Head of caudate nucleus (tissue), 42 donors: ENCODE results near the gene GLRX5.
"Not testable (repeated sequence)": the region's sequence is repeated elsewhere in the genome, so short reads cannot be mapped to it uniquely, and the experiment has no call there.

Experiments used
- DNase-seq, 42 donors: peaks; one replicate each; pipeline versions ENCODE4 v3.0.0 to v3.0.0-alpha.2; 2020 to 2021; ENCODE audit warnings: mixed read lengths in 7 of 42
- intact Hi-C: fragments of 100-400 bp; cut with DNase I; formaldehyde crosslinking; loops from one replicate; pipeline ENCODE4 v1.15.0; 2022

The GLRX5 gene

DNA sequence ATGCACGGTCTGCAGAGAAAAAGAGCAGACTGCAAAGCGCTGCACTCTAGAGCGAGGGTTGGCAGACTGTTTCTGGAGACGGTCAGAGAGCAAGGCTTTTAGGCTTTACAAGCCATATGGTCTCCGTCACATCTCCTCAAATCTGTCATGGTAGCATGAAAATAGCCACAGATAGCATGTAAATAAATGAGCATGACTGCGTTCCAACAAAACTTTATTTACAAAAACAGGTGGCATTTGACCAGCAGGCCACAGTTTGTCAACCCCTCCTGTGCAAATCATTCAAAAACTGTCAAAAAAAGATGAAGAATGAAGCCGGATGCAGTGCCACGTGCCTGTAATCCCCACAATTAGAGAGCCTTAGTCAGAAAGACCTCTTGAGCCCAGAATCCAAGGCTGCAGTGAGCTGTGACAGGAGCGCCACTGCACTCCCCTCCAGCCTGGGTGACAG is 37.3 kb upstream of the GLRX5 start:
- DNase-seq: peak in 1 of 42 donors; percentile 63
- intact Hi-C loops: no loop called here

DNA sequence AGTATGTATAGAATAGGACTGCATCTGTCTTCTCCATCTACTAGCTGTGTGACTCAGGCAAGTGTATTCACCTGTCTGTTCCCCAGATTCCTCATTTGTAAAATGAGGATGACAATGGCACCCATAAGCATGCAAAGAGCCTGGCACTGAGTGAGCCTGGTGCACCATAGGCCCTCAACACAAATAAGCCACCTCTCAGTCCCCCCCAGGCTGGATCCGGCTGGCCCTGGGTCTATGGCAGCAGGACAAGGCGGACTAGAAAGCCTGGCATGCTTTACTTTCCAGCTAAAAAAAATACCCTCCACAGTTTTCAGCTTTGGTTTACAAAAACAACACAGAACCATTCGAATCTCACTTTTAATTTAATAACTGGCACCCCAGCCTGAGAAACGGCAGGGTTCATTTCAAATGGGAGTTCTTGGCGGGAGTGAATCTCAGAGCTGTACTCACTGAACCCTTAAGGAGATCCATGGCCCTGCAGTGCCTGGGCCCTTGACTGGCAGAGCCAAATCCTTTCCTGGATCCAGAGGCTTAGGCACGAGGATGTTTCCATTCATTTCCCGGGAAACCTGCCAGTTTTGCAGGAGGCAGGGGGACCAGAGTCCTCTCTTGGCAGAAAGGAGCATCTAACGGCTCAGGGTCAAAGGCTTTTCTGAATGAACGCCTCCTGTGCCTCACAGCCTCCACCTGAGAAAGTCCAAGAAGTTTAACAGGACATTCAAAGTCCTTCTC is 36.1 kb upstream of the GLRX5 start:
- DNase-seq: peak in 30 of 42 donors; percentile 33 to 85 (median 62)
- intact Hi-C loops: no loop called here

DNA sequence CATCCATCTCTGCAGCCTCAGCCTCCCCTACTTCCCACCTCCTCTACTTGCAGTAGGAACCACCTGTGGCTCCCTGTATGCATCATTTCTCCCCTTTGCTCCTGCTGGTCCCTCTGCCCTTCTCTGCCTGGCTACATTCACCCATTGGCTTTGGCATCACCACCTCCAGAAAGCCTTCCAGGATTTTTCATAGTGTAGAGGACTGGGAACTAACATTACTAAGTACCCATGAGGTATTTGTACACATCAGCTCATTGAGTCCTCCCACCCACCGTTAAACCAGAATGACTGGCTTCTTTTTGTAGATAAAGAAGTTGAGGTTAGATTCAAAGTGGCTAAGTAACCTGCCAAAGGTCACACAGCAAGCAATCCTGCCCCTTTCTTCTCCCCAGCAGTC is 35.5 kb upstream of the GLRX5 start:
- intact Hi-C loops: no loop called here
- no peak for DNase-seq

DNA sequence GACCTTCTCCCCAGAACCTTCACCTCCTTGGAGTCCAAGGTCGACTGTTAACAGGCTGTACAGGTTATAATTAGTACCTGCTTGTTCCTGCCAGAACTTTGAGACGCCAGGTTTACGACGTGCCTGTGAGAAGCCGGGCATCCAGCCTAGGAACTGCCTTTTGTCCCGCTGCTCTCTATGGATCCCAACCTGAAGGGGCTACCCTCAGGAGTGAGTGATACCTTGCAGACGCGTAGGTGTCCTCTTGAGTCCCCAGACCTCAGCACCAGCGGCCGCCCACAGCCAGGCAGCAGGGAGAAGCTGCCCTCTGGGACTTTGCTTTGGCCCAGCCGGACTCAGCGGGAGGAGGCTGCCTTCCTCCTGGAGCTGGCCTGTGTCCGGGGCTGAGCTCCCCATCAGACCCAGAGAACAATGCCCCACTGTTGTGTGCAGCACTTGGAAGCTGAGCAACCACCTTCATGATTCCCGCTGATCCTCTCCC is 34.6 kb upstream of the GLRX5 start:
- DNase-seq: peak; percentile 62 to 94 (median 86)
- intact Hi-C loops: loop anchor here (5.0 kb wide), 1 partner anchor 43 kb away; no protein-coding TSS in a partner anchor

DNA sequence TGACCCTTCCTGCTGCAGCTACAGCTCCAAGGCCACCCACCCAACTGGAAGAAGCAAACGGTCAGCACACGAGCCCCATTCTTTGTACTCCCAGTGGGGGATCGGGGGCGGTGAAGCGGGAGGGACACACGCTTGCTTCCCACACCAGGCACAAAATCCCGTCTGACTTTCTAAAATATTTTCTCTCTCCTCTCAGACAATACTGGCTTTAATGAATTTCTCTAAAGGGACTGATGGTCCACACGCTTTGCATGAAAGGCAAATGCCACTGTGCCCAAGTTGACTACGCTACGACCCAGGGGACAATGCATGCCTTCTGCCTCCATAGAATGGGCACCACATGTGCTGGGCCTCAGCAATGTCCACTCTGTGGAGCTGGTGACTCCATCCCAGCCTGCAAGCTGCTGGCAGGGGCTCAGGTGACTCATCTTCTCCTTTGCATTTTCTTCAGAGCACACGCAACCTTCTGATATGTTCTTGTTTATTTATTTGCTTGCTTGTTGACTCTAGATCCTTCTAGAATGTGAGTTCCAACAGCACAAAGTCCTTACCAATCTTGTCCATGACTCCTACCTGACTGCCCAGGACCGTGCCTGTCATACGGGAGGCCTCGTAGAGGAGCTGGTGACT is 34.0 kb upstream of the GLRX5 start:
- intact Hi-C loops: loop anchor here (5.0 kb wide), 1 partner anchor 44 kb away; no protein-coding TSS in a partner anchor
- peak in 32 of 42 donors; percentile 33 to 88 (median 62) for DNase-seq

DNA sequence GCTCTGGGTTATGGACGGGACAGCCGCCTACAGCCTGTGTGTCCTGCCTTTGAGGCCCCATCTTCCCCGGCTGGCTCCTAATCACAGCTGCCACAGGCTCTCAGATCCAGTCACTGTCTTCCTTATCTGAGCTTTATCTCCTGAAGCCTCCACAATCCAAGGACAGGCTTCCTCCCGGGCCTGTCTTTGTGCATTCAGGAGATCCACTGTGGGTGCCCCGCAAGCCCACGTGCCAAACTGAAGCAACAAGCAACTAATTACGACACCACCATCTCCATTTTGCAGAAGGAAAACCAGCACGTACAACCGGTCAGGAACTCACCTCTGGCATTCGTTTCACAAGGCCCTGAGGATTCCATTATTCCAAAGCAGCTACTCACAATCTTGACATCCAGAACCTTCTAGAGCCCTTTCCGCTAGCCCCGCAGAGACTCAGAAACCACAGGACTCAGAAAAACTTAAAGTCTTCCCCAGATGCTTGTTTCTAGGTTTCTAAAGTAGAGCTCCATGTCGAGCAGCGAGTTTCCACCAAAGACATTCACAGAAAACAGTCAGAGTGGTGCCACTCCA is 32.4 kb upstream of the GLRX5 start:
- intact Hi-C loops: loop anchor here (5.0 kb wide), 1 partner anchor 45 kb away; no protein-coding TSS in a partner anchor
- no peak for DNase-seq

DNA sequence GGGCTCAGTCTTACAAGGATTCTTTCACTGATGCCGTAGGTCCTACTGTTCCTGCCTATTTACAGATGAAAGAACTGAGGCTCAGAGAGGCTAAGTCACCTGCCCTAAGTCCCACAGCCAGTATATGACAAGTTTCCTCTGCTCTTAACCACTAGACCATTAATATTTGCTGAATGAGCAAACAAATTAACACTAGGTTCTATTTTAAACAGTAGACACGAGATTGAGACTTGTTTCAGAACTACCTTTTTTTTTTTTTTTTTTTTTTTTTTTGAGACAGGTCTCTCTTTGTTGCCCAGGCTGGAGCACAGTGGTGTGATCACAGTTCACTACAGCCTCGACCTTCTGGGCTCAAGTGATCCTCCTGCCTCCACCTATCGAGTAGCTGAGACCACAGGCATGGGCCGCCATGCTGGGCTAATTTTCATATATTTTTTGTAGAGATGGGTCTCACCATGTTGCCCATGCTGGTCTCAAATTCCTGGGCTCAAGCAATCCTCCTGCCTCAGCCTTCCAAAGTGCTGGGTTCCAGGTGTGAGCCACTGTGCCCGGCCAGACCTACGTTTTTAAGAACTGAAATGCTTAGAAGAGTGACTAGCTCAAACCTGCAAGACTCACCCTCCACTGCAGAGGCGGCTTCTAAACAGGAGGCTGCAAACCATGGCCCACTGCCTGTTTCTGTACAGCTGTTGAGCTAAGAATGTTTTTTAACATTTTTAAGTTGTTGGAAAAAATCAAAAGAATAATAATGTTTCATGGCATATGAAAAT is 31.3 kb upstream of the GLRX5 start:
- no peak for DNase-seq
- intact Hi-C loops: loop anchor here (5.0 kb wide), 1 partner anchor 46 kb away; no protein-coding TSS in a partner anchor

DNA sequence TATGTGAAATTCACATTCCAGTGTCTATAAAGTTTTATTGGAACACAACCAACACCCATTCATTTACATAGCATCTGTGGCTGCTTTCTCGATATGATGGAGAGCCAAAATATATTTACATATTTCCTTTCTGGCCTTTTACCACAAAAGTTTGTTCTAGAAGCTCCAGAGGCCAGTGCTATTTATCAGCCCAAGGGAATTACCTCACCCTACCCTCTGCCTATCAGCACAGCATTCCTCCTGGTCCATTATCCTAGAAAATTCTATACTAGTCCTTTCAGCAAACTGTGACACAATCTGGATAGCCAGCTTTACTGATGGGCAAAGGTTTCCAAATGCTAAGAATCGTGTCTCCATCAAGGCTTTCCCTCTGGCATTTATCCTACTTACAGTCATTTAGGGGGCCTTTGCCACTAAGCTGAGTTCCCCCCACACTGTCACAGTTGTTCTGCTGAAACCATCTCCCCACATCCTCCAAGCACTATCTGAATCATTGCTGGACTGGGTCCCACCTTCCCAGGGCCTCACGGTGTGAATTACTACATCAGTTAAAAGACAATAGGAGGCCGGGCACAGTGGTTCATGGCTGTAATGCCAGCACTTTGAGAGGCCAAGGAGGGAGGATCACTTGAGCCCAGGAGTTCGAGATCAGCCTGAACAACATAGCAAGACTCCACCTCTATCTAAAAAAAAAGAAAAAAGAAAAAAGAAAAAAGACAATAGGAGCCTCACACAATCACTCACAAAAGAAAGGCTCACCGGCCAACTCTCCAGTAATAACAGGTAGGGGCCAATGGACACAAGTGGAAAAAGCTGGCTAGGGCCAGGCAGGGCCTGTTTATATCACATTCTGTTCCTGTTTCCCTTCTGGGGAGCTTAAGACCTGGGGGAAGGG is 30.5 kb upstream of the GLRX5 start:
- DNase-seq: no peak
- intact Hi-C loops: loop anchor here (5.0 kb wide), 1 partner anchor 47 kb away; no protein-coding TSS in a partner anchor

DNA sequence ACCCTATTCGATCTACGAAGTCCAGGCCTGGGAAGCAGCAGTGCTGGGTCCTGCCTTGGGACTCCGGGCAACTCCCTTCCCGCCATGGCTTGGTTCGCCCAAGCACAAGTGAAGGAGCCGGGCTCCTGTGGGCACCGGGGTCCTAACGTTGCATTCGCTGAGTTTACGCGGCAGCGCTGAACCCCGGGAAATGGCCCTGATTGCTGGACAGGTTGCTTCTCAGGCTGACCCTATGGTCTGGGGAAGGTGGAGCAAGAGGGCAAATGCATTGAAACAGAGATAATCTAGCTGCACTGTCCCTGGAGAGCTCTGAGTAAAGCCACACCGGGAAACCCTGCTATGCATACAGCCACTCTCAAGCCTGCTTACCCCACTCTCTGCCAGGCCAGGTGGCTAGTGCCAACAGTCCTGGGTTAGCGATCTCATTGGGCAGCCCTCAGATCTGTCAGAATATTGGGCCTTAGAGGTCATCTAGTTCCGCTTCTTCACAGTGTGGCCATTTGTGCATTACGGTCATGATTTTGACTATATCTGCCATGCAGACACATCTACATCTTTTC is 29.7 kb upstream of the GLRX5 start:
- intact Hi-C loops: no loop called here
- DNase-seq: no peak

DNA sequence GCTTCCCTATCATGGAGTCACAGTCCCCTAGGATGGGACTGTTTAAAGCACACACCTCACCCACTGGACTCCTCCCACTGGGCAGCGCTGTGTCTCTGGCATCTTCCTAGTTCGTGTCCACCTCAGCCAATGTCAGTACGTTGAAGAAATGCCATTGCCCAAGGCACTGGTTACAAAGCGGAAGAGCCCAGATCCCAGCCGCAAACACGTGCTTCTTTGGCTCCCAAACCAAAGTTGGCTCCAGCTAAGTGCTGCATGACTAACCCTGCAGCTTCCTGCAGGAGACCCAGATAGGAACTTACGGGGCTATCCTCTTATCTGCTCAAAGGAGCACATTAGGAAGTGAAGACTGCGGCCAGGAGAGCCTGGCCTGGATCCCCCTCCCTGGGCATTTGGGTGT is 27.7 kb upstream of the GLRX5 start:
- intact Hi-C loops: no loop called here
- DNase-seq: peak in 19 of 42 donors; percentile 18 to 80 (median 55)

DNA sequence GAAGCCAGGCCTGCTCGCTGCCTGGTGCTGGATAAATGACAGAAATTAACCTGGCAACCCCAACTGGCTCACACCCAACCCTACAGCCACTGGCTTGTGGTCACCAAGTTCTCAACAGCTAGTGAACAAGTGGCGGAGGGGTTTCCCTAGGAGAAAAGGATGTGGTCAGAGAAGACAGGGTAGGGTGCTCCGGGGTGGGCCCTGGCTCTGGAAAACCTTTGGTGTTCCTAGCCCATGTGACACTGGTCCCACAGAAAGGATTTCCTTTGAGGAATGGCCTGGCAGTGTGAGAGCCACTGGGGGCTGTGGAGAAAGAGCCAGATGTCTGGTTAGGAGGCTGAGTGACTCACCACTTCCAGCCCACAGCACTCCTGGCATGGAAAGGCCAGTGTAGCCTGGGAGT is 27.1 kb upstream of the GLRX5 start:
- intact Hi-C loops: no loop called here
- DNase-seq: peak in 6 of 42 donors; percentile 10 to 38 (median 18)

DNA sequence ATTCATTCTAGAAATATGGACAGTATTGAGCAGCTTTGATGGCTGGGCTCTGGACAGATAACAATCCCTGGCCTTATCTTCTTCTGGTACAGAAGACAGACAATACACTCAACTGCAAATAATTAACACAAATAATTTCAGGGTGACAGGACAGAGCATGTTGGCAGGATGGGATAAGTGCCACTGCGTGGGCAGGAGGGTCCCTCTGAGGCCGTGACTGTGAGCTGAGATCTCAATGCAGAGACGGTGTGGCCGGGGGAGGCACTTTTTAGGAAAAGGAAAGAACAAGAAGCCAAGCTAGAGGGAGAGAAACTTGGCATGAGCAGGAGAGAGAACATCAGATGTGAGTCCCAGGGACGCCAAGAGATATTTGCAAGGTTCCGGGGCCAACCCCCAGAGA is 26.5 kb upstream of the GLRX5 start:
- peak in 5 of 42 donors; percentile 3 to 29 (median 6) for DNase-seq
- intact Hi-C loops: no loop called here

DNA sequence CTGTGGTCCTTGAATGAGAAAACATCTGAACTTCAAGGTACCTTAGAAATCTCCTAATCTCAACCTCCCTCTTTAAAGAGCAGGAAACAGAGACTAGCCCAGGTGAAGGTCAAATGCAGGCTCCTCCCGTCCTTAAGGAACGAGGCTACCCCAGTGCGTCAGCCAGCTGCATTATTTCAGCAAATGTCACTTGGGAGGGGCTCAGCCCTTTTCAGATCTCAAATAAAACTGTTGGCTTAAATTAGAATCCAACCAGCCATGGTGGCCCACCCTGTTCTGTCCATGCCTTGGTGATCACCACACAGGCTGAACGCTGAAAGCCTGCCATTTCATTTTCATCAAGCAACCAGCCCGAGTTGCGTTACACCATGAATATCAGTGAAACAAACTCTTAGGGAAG is 25.4 kb upstream of the GLRX5 start:
- intact Hi-C loops: no loop called here

DNA sequence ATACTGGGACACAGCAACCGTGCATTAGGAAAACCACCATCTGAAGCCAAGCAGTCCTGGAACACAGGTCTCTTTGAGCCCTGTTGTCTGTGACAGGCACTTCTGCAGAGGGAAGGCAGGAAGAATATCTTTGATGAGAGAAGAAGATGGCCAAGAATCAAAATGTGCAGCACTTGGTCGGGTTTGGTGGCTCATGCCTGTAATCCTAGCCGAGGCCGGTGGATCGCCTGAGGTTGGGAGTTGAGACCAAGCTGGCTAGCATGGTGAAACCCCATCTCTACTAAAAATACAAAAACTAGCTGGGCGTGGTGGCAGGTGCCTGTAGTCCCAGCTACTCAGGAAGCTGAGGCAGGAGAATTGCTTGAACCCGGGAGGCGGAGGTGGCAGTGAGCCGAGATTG is 24.5 kb upstream of the GLRX5 start:
- peak in 5 of 42 donors; percentile 2 to 22 (median 5) for DNase-seq
- intact Hi-C loops: not testable (repeated sequence)

More for the DNA sequence above, 25.4 kb upstream of the GLRX5 start:
- DNase-seq: peak in 3 of 42 donors; percentile 2 to 6 (median 4)

DNA sequence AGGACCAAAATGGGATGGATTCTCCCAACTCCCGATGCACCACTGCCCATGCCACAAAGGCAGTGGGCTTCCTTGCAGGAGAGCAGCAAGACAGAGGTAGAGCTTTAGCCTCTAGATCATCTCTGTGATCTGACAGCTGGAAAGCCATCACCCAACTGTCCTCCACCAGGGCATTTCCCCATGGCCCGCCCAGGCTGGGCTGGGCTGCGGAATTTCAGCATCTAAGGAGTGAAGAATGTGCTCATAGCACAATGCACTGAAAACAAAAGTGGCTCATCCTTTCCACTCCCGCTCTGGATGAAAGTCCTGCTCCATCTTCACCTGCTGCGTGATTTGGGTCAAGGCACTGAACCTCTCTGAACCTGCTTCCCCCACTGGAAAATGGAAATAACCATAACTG is 24.0 kb upstream of the GLRX5 start:
- intact Hi-C loops: no loop called here
- DNase-seq: peak in 5 of 42 donors; percentile 1 to 14 (median 8)

DNA sequence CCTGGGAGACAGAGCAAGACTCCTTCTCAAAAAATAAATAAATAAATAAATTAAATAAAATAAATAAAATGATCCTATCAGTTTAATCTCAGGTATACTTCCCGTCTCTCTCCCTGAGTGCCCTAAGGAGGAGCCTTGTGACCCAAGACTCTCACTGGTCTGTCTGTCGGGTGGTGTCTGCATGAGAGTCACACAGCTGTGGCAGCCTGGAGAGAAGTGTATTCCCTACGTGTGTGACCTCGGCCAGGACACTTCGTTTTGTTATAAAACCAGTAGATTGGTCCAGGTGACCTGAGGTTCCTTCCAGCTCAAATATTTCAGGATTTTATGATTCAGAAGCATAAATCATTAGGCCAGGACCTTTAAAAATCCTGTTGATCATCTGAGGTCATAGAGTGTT is 23.2 kb upstream of the GLRX5 start:
- peak in 7 of 42 donors; percentile 1 to 24 (median 7) for DNase-seq
- intact Hi-C loops: no loop called here

DNA sequence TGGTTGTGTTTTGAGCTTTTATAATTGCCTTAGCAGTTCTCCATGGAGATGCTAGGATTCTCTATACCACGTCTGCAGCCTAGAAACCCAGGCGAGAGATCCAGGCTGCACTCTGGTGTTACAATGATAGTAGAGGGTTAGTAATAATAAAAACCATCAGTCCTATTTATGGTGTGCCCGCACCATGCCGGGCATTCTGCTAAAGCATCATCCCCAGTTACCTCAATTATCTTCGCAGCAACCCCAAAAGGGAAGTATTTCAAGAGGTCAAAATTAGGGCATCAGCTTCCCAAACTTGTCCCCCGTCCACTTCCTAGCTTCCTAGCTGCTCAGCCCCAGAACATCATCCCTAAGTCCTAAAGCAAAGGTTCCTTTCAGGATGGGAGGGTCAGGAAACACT is 21.6 kb upstream of the GLRX5 start:
- peak in 4 of 42 donors; percentile 6 to 27 (median 13) for DNase-seq
- intact Hi-C loops: no loop called here
